HepG2 (cell line): ENCODE data around the gene AGTPBP1. TPM values are rescaled to one million over a fixed set of nuclear protein-coding genes. Genes with fewer than 3 reads are reported as not detected.

Experiments used
- ATAC-seq: fragments of 200-7000 bp; cut with Tn5 transposase; 3 replicates; pipeline ENCODE4 v1.9.1; 2020; ENCODE audit warnings: mild to moderate bottlenecking, moderate library complexity
- BruUV-seq: library from RNA; stranded (reverse); fragments of 400-500 nt; replicated peaks from 2 replicates; lab custom pipeline; 2021; lab: Mats Ljungman, UMichigan
- CTCF ChIA-PET: fragments of 300-600 bp; formaldehyde crosslinking; extraction: SDS; loops from one replicate; lab custom pipeline; 2021; ENCODE audit warnings: low total read pairs, inconsistent platforms, low intra/inter-chr PET ratio; lab: Yijun Ruan, JAX
- POLR2A ChIA-PET: fragments of 350-600 bp; sonication (Branson Sonifier 250); formaldehyde crosslinking; loops from one replicate; lab custom pipeline; 2020; ENCODE audit warnings: antibody characterized with exemption, inconsistent platforms; lab: Yijun Ruan, JAX
- DNase-seq: peaks from one replicate; pipeline ENCODE4 v3.0.0-alpha.2; 2015; ENCODE audit warnings: low spot score
- FAIRE-seq: peaks from 3 replicates; lab custom pipeline; 2011; peaks lifted over from hg19 to GRCh38; lab: Jason Lieb, UNC
- H2AFZ ChIP-seq: one replicate; pipeline ENCODE4 v1.6.1; 2011; ENCODE audit warnings: low read length, inconsistent platforms
- H3K27ac ChIP-seq: fragments of 300-600 bp; 3 replicates; pipeline ENCODE4 v1.8.0; 2011; ENCODE audit warnings: mixed run types, mild to moderate bottlenecking, mixed read lengths, low read length, inconsistent platforms; ENCODE audit not compliant: insufficient read depth; ENCODE audit errors: extremely low read length
- H3K27me3 ChIP-seq, 2 experiments: fragments of 200-600 bp in 1 of 2; 2 replicates in 1 of 2; 3 replicates in 1 of 2; pipeline versions ENCODE4 v1.6.0 to v1.8.0; 2011; ENCODE audit warnings: low read length in 2 of 2, mild to moderate bottlenecking in 2 of 2, moderate library complexity in 2 of 2, inconsistent platforms in 1 of 2; ENCODE audit not compliant: insufficient read depth in 2 of 2, control insufficient read depth in 1 of 2
- H3K36me3 ChIP-seq, 2 experiments: fragments of 200-600 bp in 1 of 2; replicated peaks in 1 of 2; 2 replicates in 1 of 2; 3 replicates in 1 of 2; pipeline versions ENCODE4 v1.5.1 to v1.8.0; 2011; ENCODE audit warnings: low read length in 2 of 2, inconsistent platforms in 1 of 2; ENCODE audit not compliant: insufficient read depth in 2 of 2, control insufficient read depth in 1 of 2
- H3K4me1 ChIP-seq: 2 replicates; pipeline ENCODE4 v1.5.1; 2012; ENCODE audit warnings: low read length, inconsistent platforms; ENCODE audit not compliant: insufficient read depth
- H3K4me2 ChIP-seq: 2 replicates; pipeline ENCODE4 v1.6.0; 2011; ENCODE audit warnings: low read depth, low read length, inconsistent platforms
- H3K4me3 ChIP-seq, 3 experiments: fragments of 200-600 bp in 1 of 3; sonication (generic), shearing (Covaris generic) in 1 of 3; replicated peaks in 1 of 3; 2 replicates each; pipeline ENCODE4 v1.5.1; 2011 to 2016; ENCODE audit warnings: low read length in 3 of 3, inconsistent platforms in 2 of 3, low read depth in 2 of 3, mild to moderate bottlenecking in 2 of 3, control low read depth in 1 of 3, mixed read lengths in 1 of 3; ENCODE audit not compliant: insufficient read depth in 1 of 3
- H3K79me2 ChIP-seq: one replicate; pipeline ENCODE4 v1.6.1; 2011; ENCODE audit warnings: low read length, inconsistent platforms; ENCODE audit not compliant: insufficient read depth
- H3K9ac ChIP-seq: 2 replicates; pipeline ENCODE4 v1.6.0; 2011; ENCODE audit warnings: mild to moderate bottlenecking, low read depth, low read length, inconsistent platforms; ENCODE audit not compliant: insufficient read depth
- H3K9me3 ChIP-seq: 2 replicates; pipeline ENCODE4 v1.5.1; 2012; ENCODE audit warnings: mild to moderate bottlenecking, low read length
- H4K20me1 ChIP-seq: 2 replicates; pipeline ENCODE4 v1.6.0; 2011; ENCODE audit warnings: inconsistent platforms, mild to moderate bottlenecking, low read length, moderate library complexity; ENCODE audit not compliant: insufficient read depth
- FOXA1 ChIP-seq, 2 experiments: fragments of 450-650 bp in 1 of 2; sonication (generic) in 1 of 2; formaldehyde crosslinking in 1 of 2; IDR thresholded peaks; 2 replicates each; pipeline versions ENCODE4 v1.4.0 to v1.6.1; 2016 to 2020; ENCODE audit warnings: missing genetic modification reagents in 1 of 2
- HDAC6 ChIP-seq: fragments of 200-600 bp; sonication (generic); IDR thresholded peaks from 2 replicates; pipeline ENCODE4 v1.7.0; 2017; ENCODE audit warnings: mild to moderate bottlenecking, antibody characterized with exemption, low read length, low read depth
- JARID2 ChIP-seq: sonication (generic); formaldehyde crosslinking; IDR thresholded peaks from 2 replicates; pipeline ENCODE4 v1.8.1; 2023; ENCODE audit warnings: missing genetic modification reagents, inconsistent platforms; ENCODE audit not compliant: insufficient replicate concordance
- ZFP36L2 ChIP-seq: sonication (generic); formaldehyde crosslinking; IDR thresholded peaks from 2 replicates; pipeline ENCODE4 v1.4.0; 2020; ENCODE audit warnings: missing genetic modification reagents
- ZNF660 ChIP-seq: sonication (generic); formaldehyde crosslinking; IDR thresholded peaks from 2 replicates; pipeline ENCODE4 v1.5.1; 2020; ENCODE audit warnings: mild to moderate bottlenecking, low read depth, missing genetic modification reagents, borderline replicate concordance
- ZNF749 ChIP-seq: sonication (generic); formaldehyde crosslinking; IDR thresholded peaks from 2 replicates; pipeline ENCODE4 v1.8.0; 2022; ENCODE audit warnings: mild to moderate bottlenecking, missing genetic modification reagents, moderate library complexity, borderline replicate concordance
- WGBS: methylation state at CpG from one replicate; pipeline ENCODE4 v1.1.6; 2017; ENCODE audit warnings: low lambda C conversion rate; 5-methylcytosine and 5-hydroxymethylcytosine counted together
- in situ Hi-C: cut with HindIII; loops from 2 replicates; pipeline ENCODE4 v1.10.0; 2017; ENCODE audit warnings: low pct_unique_long_range_greater_than_20kb; ENCODE audit not compliant: extremely low pct_ligation_motif_present
- intact Hi-C: fragments of 100-400 bp; cut with micrococcal nuclease; formaldehyde crosslinking; loops from one replicate; pipeline ENCODE4 v1.10.0; 2022; ENCODE audit not compliant: unreplicated experiment
- polyA plus RNA-seq, 8 experiments: library from polyadenylated mRNA; depleted of rRNA in 3 of 8; stranded (reverse) in 7 of 8; unstranded in 1 of 8; fragments of >200 nt; fragmentation: Illumina TruSeq in 4 of 8; extraction: Trizol in 4 of 8; gene quantifications; 2 replicates each; pipeline versions ENCODE4 v1.2.1 to v1.2.3, GENCODE V29; 2011 to 2016; ENCODE audit warnings: low read depth in 4 of 8, missing spikeins in 1 of 8, mixed read lengths in 1 of 8; ENCODE audit not compliant: insufficient read depth in 1 of 8
- total RNA-seq, 5 experiments: library from RNA; depleted of rRNA; stranded (reverse); fragments of >200 nt; fragmentation: Illumina TruSeq; extraction: Trizol; gene quantifications; 2 replicates each; pipeline ENCODE4 v1.2.3, GENCODE V29; 2016; ENCODE audit warnings: low read depth in 1 of 5
- TF ChIP-seq, protein P1 (sequence below): IDR thresholded peaks from 2 replicates; pipeline ENCODE4 v1.6.1; 2012; ENCODE audit warnings: low read length, improper control_type of control experiment
- TF ChIP-seq, protein P2 (sequence below): sonication (generic); formaldehyde crosslinking; IDR thresholded peaks from 2 replicates; pipeline ENCODE4 v1.5.0; 2020; ENCODE audit warnings: mild to moderate bottlenecking, missing genetic modification reagents, borderline replicate concordance
- TF ChIP-seq, protein P3 (sequence below): sonication (generic); formaldehyde crosslinking; IDR thresholded peaks from 2 replicates; pipeline ENCODE4 v1.4.0; 2020; ENCODE audit warnings: missing genetic modification reagents, borderline replicate concordance

Gene AGTPBP1
- total and polyA plus RNA-seq, 2 of the 13 experiments (the other 11 are each of a cell fraction or from before 2014, with no cell fraction given): 9.7 to 22.3 TPM

DNA sequence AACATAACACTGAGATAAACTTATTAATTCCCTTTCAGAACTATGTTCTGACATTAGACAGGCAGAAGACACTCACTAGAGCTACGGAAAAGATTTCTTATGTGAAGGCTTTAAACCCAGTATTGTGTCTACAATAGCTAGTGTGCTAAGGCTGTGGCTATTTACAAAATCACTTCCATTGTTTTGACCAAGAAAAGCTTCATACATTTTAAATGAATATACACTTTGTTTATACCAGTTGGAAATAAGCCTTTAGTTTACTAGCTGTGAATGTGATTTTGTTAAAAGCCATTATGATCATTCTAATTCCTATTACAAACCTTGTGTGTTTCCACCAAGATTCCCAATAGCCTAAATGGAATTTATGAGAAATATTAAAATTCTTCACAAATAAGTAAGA is 83.0 kb downstream of the AGTPBP1 start:
- Histone ChIP-seq H3K27me3 (no peaks in the 10 kb centered on the region), H2AFZ (no peak overlapping the region), H3K79me2 (no peaks in the 10 kb centered on the region), H3K27ac (no peak overlapping the region), H3K4me3 (no peak overlapping the region), H3K9me3 (no peaks in the 10 kb centered on the region), H3K4me2 (no peak overlapping the region), H3K4me1 (no peaks in the 10 kb centered on the region), H3K9ac (no peak overlapping the region), H4K20me1 (no peaks in the 10 kb centered on the region), H3K36me3 (peaks cover 0 to under 1% of the 10 kb centered on the region in 2 experiments; a peak in 1 of 5 replicates)
- TF ChIP-seq JARID2 (CRISPR knock-in tag) (no peak), HDAC6 (no peak), ZNF660 (CRISPR knock-in tag) (no peak), FOXA1 (IDR thresholded peaks at IDR 0.05) (no peak), FOXA1 (CRISPR knock-in tag; IDR thresholded peaks at IDR 0.05) (no peak), ZFP36L2 (CRISPR knock-in tag) (no peak), ZNF749 (CRISPR knock-in tag) (no peak)
- TF ChIP-seq, protein P1, sequence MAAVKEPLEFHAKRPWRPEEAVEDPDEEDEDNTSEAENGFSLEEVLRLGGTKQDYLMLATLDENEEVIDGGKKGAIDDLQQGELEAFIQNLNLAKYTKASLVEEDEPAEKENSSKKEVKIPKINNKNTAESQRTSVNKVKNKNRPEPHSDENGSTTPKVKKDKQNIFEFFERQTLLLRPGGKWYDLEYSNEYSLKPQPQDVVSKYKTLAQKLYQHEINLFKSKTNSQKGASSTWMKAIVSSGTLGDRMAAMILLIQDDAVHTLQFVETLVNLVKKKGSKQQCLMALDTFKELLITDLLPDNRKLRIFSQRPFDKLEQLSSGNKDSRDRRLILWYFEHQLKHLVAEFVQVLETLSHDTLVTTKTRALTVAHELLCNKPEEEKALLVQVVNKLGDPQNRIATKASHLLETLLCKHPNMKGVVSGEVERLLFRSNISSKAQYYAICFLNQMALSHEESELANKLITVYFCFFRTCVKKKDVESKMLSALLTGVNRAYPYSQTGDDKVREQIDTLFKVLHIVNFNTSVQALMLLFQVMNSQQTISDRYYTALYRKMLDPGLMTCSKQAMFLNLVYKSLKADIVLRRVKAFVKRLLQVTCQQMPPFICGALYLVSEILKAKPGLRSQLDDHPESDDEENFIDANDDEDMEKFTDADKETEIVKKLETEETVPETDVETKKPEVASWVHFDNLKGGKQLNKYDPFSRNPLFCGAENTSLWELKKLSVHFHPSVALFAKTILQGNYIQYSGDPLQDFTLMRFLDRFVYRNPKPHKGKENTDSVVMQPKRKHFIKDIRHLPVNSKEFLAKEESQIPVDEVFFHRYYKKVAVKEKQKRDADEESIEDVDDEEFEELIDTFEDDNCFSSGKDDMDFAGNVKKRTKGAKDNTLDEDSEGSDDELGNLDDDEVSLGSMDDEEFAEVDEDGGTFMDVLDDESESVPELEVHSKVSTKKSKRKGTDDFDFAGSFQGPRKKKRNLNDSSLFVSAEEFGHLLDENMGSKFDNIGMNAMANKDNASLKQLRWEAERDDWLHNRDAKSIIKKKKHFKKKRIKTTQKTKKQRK: no peak
- TF ChIP-seq, protein P2, sequence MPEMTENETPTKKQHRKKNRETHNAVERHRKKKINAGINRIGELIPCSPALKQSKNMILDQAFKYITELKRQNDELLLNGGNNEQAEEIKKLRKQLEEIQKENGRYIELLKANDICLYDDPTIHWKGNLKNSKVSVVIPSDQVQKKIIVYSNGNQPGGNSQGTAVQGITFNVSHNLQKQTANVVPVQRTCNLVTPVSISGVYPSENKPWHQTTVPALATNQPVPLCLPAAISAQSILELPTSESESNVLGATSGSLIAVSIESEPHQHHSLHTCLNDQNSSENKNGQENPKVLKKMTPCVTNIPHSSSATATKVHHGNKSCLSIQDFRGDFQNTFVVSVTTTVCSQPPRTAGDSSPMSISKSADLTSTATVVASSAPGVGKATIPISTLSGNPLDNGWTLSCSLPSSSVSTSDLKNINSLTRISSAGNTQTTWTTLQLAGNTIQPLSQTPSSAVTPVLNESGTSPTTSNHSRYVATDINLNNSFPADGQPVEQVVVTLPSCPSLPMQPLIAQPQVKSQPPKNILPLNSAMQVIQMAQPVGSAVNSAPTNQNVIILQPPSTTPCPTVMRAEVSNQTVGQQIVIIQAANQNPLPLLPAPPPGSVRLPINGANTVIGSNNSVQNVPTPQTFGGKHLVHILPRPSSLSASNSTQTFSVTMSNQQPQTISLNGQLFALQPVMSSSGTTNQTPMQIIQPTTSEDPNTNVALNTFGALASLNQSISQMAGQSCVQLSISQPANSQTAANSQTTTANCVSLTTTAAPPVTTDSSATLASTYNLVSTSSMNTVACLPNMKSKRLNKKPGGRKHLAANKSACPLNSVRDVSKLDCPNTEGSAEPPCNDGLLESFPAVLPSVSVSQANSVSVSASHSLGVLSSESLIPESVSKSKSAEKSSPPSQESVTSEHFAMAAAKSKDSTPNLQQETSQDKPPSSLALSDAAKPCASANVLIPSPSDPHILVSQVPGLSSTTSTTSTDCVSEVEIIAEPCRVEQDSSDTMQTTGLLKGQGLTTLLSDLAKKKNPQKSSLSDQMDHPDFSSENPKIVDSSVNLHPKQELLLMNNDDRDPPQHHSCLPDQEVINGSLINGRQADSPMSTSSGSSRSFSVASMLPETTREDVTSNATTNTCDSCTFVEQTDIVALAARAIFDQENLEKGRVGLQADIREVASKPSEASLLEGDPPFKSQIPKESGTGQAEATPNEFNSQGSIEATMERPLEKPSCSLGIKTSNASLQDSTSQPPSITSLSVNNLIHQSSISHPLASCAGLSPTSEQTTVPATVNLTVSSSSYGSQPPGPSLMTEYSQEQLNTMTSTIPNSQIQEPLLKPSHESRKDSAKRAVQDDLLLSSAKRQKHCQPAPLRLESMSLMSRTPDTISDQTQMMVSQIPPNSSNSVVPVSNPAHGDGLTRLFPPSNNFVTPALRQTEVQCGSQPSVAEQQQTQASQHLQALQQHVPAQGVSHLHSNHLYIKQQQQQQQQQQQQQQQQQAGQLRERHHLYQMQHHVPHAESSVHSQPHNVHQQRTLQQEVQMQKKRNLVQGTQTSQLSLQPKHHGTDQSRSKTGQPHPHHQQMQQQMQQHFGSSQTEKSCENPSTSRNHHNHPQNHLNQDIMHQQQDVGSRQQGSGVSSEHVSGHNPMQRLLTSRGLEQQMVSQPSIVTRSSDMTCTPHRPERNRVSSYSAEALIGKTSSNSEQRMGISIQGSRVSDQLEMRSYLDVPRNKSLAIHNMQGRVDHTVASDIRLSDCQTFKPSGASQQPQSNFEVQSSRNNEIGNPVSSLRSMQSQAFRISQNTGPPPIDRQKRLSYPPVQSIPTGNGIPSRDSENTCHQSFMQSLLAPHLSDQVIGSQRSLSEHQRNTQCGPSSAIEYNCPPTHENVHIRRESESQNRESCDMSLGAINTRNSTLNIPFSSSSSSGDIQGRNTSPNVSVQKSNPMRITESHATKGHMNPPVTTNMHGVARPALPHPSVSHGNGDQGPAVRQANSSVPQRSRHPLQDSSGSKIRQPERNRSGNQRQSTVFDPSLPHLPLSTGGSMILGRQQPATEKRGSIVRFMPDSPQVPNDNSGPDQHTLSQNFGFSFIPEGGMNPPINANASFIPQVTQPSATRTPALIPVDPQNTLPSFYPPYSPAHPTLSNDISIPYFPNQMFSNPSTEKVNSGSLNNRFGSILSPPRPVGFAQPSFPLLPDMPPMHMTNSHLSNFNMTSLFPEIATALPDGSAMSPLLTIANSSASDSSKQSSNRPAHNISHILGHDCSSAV (CRISPR knock-in tag): no peak
- TF ChIP-seq, protein P3, sequence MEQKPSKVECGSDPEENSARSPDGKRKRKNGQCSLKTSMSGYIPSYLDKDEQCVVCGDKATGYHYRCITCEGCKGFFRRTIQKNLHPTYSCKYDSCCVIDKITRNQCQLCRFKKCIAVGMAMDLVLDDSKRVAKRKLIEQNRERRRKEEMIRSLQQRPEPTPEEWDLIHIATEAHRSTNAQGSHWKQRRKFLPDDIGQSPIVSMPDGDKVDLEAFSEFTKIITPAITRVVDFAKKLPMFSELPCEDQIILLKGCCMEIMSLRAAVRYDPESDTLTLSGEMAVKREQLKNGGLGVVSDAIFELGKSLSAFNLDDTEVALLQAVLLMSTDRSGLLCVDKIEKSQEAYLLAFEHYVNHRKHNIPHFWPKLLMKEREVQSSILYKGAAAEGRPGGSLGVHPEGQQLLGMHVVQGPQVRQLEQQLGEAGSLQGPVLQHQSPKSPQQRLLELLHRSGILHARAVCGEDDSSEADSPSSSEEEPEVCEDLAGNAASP (CRISPR knock-in tag): no peak
- ATAC-seq (no peak), FAIRE-seq (no peak), DNase-seq (no peak)
- 52% methylated on average over 1 of the region's 1 CpG for whole genome bisulfite sequencing
- intact Hi-C loops (no loop called here), in situ Hi-C loops (no loop called here)
- ChIA-PET CTCF (no interaction called here), POLR2A (no interaction called here)
- no TSS peak for BruUV-seq
